Activated CD8-positive, alpha-beta memory T cell treated with anti-CD3 and anti-CD28 coated beads for 1 hour (primary cell): ENCODE results near the gene PLOD3.

Experiments
- DNase-seq, 2 donors: peaks; one replicate each; pipeline ENCODE4 v3.0.0-alpha.2; 2020; ENCODE audit warnings: low read depth in 1 of 2; ENCODE audit errors: extremely low read depth in 1 of 2

PLOD3 gene

GRCh38 chr7:101186194-101186593 lies 31.2 kb downstream of the PLOD3 start:
- no peak for DNase-seq

- no peak for DNase-seq
Observed at GRCh38 chr7:101185258-101185839, 32.0 kb downstream of the PLOD3 start.

- no peak for DNase-seq
Observed at GRCh38 chr7:101180130-101180755, 37.1 kb downstream of the PLOD3 start, which contains the start of gene NAT16. NAT16 (minus strand) TSS chr7:101180293; CDS start chr7:101174807, 5,486 bp downstream.

GRCh38 chr7:101179713-101180112 lies 37.7 kb downstream of the PLOD3 start:
- DNase-seq = no peak

- DNase-seq = no peak
Observed at GRCh38 chr7:101179117-101179516, 38.3 kb downstream of the PLOD3 start.

- DNase-seq = no peak
Observed at GRCh38 chr7:101177644-101178043, 39.7 kb downstream of the PLOD3 start.

- no peak for DNase-seq
Observed at GRCh38 chr7:101175664-101176063, 41.7 kb downstream of the PLOD3 start.

GRCh38 chr7:101174322-101174854 lies 43.0 kb downstream of the PLOD3 start:
- no peak for DNase-seq

GRCh38 chr7:101173752-101174244 lies 43.6 kb downstream of the PLOD3 start:
- peak; percentile 11 to 36 for DNase-seq

- DNase-seq = no peak
Observed at GRCh38 chr7:101172854-101173751, 44.3 kb downstream of the PLOD3 start.

- no peak for DNase-seq
Observed at GRCh38 chr7:101172005-101172853, 45.2 kb downstream of the PLOD3 start.

GRCh38 chr7:101171442-101171837 lies 45.9 kb downstream of the PLOD3 start:
- DNase-seq = no peak

- DNase-seq = no peak
Observed at GRCh38 chr7:101170617-101171441, 46.6 kb downstream of the PLOD3 start.

- DNase-seq = peak; percentile 53 to 75
Observed at GRCh38 chr7:101169838-101170551, 47.4 kb downstream of the PLOD3 start.

- no peak for DNase-seq
Observed at GRCh38 chr7:101169110-101169837, 48.1 kb downstream of the PLOD3 start.

- no peak for DNase-seq
Observed at GRCh38 chr7:101168412-101169049, 48.9 kb downstream of the PLOD3 start.

GRCh38 chr7:101167645-101168411 lies 49.6 kb downstream of the PLOD3 start:
- no peak for DNase-seq
